GM23338 (cell line): ENCODE data around the gene ETNPPL.

ENCODE experiments used
- CREB1 ChIP-seq: fragments of 250-450 bp; sonication (Bioruptor Pico); IDR thresholded peaks from 2 replicates; pipeline ENCODE4 v1.5.0; 2020; ENCODE audit warnings: low read depth, mild to moderate bottlenecking, moderate library complexity
- EZH2 ChIP-seq: fragments of 200-600 bp; sonication (generic); IDR thresholded peaks from one replicate; pipeline ENCODE4 v1.8.0; 2017; ENCODE audit warnings: antibody characterized with exemption, mild to moderate bottlenecking, low read depth; ENCODE audit not compliant: unreplicated experiment
- EZH2phosphoT487 ChIP-seq: fragments of 200-600 bp; sonication (generic); IDR thresholded peaks from one replicate; pipeline ENCODE4 v1.8.1; 2018; ENCODE audit warnings: antibody characterized with exemption; ENCODE audit not compliant: unreplicated experiment
- JUNB ChIP-seq: IDR thresholded peaks from one replicate; pipeline ENCODE4 v1.6.1; 2016; ENCODE audit warnings: antibody characterized with exemption; ENCODE audit not compliant: unreplicated experiment
- NANOG ChIP-seq: IDR thresholded peaks from 2 replicates; pipeline ENCODE4 v1.6.1; 2016; ENCODE audit warnings: antibody characterized with exemption, borderline replicate concordance
- POLR2AphosphoS5 ChIP-seq: IDR thresholded peaks from 2 replicates; pipeline ENCODE4 v1.6.1; 2016; ENCODE audit warnings: antibody characterized with exemption, low read depth
- STAT1 ChIP-seq: IDR thresholded peaks from one replicate; pipeline ENCODE4 v1.6.1; 2016; ENCODE audit warnings: antibody characterized with exemption; ENCODE audit not compliant: unreplicated experiment
- ZNF331 ChIP-seq: fragments of 250-450 bp; sonication (Bioruptor Pico); IDR thresholded peaks from 2 replicates; pipeline ENCODE4 v1.5.0; 2020; ENCODE audit warnings: low read depth, mild to moderate bottlenecking, moderate library complexity
- TF ChIP-seq, protein P1 (sequence below), 2 experiments: fragments of 200-600 bp in 1 of 2; sonication (generic) in 1 of 2; conservative IDR thresholded peaks; 2 replicates each; pipeline versions ENCODE4 v1.5.1 to v1.6.1; 2016 to 2017; ENCODE audit warnings: antibody characterized with exemption in 2 of 2, low read depth in 2 of 2, mild to moderate bottlenecking in 2 of 2, moderate library complexity in 1 of 2
- TF ChIP-seq, protein P2 (sequence below): IDR thresholded peaks from one replicate; pipeline ENCODE4 v1.6.1; 2018; ENCODE audit warnings: antibody characterized with exemption; ENCODE audit not compliant: unreplicated experiment
- TF ChIP-seq, protein P3 (sequence below): IDR thresholded peaks from 2 replicates; pipeline ENCODE4 v1.6.1; 2016; ENCODE audit warnings: antibody characterized with exemption

DNA sequence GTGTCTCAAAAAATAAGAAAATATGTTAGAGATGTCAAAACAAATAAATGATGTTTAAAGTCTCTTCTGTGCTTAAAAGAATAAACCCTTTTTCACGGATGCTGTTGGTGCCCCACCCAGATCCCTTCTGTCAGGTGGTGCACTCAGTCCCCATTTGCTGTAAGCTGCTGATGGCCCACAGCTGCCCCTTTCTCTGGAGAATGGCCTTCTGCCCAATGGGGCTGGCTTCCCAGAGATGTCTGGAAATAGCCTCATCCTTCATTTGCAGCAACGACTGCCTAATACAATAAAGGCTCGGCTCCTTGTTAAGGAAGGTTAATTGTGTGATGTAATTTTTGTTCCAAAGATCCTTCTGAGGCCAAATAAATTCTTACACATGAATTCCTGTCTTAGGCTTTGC, 31.8 kb downstream of the ETNPPL start:
- TF ChIP-seq, protein P1, sequence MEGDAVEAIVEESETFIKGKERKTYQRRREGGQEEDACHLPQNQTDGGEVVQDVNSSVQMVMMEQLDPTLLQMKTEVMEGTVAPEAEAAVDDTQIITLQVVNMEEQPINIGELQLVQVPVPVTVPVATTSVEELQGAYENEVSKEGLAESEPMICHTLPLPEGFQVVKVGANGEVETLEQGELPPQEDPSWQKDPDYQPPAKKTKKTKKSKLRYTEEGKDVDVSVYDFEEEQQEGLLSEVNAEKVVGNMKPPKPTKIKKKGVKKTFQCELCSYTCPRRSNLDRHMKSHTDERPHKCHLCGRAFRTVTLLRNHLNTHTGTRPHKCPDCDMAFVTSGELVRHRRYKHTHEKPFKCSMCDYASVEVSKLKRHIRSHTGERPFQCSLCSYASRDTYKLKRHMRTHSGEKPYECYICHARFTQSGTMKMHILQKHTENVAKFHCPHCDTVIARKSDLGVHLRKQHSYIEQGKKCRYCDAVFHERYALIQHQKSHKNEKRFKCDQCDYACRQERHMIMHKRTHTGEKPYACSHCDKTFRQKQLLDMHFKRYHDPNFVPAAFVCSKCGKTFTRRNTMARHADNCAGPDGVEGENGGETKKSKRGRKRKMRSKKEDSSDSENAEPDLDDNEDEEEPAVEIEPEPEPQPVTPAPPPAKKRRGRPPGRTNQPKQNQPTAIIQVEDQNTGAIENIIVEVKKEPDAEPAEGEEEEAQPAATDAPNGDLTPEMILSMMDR (conservative IDR thresholded peaks at IDR 0.05; ENCODE audit: low read depth in 2 of 2) = no peak
- TF ChIP-seq EZH2phosphoT487 = no peak
- no peak for TF ChIP-seq EZH2
- TF ChIP-seq JUNB = no peak
- TF ChIP-seq STAT1 = no peak
- TF ChIP-seq, protein P2, sequence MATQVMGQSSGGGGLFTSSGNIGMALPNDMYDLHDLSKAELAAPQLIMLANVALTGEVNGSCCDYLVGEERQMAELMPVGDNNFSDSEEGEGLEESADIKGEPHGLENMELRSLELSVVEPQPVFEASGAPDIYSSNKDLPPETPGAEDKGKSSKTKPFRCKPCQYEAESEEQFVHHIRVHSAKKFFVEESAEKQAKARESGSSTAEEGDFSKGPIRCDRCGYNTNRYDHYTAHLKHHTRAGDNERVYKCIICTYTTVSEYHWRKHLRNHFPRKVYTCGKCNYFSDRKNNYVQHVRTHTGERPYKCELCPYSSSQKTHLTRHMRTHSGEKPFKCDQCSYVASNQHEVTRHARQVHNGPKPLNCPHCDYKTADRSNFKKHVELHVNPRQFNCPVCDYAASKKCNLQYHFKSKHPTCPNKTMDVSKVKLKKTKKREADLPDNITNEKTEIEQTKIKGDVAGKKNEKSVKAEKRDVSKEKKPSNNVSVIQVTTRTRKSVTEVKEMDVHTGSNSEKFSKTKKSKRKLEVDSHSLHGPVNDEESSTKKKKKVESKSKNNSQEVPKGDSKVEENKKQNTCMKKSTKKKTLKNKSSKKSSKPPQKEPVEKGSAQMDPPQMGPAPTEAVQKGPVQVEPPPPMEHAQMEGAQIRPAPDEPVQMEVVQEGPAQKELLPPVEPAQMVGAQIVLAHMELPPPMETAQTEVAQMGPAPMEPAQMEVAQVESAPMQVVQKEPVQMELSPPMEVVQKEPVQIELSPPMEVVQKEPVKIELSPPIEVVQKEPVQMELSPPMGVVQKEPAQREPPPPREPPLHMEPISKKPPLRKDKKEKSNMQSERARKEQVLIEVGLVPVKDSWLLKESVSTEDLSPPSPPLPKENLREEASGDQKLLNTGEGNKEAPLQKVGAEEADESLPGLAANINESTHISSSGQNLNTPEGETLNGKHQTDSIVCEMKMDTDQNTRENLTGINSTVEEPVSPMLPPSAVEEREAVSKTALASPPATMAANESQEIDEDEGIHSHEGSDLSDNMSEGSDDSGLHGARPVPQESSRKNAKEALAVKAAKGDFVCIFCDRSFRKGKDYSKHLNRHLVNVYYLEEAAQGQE = no peak
- no peak for TF ChIP-seq POLR2AphosphoS5
- TF ChIP-seq CREB1 (CRISPR knock-in tag) = no peak
- TF ChIP-seq, protein P3, sequence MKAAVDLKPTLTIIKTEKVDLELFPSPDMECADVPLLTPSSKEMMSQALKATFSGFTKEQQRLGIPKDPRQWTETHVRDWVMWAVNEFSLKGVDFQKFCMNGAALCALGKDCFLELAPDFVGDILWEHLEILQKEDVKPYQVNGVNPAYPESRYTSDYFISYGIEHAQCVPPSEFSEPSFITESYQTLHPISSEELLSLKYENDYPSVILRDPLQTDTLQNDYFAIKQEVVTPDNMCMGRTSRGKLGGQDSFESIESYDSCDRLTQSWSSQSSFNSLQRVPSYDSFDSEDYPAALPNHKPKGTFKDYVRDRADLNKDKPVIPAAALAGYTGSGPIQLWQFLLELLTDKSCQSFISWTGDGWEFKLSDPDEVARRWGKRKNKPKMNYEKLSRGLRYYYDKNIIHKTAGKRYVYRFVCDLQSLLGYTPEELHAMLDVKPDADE = no peak
- TF ChIP-seq ZNF331 (CRISPR knock-in tag) = no peak
- no peak for TF ChIP-seq NANOG
